ENCODE results near the gene MX2.
A peak's percentile ranks its signal among the peaks of the same experiment; 100 is the strongest.

Gene MX2

DNA sequence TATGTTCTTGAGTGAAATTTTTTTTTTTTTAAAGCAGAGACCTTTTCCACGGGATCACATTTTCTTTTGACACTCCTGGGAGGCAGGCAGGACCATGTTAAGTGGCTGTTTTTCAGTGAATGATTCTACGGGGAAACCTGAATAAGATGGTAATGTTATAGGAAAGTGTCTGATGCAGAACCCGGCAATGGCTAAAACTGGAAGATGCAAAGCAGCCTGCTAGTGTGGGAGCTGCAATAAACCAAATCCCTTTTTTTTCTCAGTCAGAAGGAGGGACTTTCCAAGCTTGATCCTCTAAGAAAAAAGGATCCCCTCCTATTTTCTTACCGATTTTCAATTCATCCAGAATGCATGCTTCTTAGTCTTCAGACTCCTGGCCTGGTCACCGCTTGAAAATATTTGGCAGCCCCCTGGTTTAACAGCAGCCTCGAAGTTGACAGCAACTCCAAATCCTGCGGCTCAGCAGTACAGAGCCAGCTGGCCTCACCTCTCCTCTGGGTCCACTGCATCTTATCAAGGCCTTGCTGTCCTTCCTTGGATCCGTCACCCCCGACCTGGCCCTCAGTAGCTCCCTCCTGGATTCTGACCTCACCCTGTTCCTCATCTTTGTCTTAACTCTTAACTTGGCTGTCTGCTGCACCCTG, 5.6 kb downstream of the MX2 start:
- no peak for DNase-seq (ENCODE audit: low read depth)
- TF ChIP-seq MYC (IDR thresholded peaks at IDR 0.05; ENCODE audit: low read depth, low read length) (no peak), POLR2A (IDR thresholded peaks at IDR 0.05; ENCODE audit: extremely low read depth, insufficient read length) (no peak)
- TF ChIP-seq, protein P1, sequence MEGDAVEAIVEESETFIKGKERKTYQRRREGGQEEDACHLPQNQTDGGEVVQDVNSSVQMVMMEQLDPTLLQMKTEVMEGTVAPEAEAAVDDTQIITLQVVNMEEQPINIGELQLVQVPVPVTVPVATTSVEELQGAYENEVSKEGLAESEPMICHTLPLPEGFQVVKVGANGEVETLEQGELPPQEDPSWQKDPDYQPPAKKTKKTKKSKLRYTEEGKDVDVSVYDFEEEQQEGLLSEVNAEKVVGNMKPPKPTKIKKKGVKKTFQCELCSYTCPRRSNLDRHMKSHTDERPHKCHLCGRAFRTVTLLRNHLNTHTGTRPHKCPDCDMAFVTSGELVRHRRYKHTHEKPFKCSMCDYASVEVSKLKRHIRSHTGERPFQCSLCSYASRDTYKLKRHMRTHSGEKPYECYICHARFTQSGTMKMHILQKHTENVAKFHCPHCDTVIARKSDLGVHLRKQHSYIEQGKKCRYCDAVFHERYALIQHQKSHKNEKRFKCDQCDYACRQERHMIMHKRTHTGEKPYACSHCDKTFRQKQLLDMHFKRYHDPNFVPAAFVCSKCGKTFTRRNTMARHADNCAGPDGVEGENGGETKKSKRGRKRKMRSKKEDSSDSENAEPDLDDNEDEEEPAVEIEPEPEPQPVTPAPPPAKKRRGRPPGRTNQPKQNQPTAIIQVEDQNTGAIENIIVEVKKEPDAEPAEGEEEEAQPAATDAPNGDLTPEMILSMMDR (IDR thresholded peaks at IDR 0.05; ENCODE audit: low read depth, low read length) = no peak
- TF ChIP-seq, protein P2, sequence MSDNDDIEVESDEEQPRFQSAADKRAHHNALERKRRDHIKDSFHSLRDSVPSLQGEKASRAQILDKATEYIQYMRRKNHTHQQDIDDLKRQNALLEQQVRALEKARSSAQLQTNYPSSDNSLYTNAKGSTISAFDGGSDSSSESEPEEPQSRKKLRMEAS (IDR thresholded peaks at IDR 0.05; ENCODE audit: low read depth, low read length) = no peak
- H3K4me3 ChIP-seq (ENCODE audit: low read depth, low read length) = peak overlapping the region; percentile 47

DNA sequence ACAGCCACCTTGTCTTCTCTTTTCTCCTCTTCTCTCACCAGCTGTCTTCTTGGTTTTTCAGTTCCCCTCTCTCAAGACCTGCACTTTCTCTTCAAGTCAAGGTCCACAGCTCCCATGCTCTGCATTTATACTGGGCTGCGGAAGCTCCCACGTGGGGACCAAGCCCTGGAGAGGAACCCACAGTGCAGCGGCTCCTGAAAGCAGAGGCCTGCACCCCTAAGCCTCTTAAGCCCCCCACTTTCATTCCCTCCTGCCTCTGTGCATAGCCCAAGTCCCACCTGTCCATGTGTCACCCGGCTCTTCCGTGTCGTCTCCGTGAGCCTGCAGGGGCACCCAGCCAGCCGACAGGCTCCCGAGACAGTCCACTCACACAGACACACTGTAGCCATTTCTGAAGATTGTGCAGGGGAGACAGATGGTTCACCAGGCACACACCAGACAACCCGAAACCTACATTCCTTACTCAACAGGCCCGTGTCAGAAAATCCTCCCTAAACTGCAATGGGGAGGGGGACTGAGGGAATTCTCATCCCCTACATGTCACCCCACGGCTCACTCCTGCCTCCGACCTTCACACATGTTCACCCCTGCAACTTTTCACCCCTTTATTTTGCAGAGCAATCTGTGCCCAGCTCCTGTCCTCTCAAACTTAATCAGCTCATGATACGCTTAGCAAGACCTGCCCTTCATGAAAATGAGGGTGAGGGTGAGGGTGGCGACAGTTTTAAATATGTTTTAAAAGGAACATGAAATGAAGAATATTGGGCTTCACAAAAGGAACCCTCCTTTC, 6.3 kb downstream of the MX2 start:
- peak; percentile 11 for DNase-seq (ENCODE audit: low read depth)
- peak overlapping the region; percentile 99 for H3K4me3 ChIP-seq (ENCODE audit: low read depth, low read length)

DNA sequence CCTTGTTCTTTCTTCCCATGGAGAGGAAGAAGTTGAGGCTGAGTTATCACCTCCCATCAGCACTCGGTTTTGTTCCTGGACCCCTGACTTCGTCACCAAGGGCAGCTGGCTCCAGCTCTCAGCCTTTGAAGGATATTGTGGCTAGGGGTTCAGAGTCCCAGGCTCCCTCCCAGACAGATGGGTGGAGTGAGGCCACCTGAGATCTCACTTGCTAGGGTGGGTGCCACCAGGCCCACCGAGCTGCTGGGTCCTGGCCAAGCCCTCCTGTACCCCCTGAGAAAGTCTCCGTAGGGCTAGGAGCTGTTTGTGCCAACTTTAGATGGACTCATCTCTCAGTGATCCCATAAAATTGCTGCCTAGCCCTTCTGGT, 6.9 kb downstream of the MX2 start:
- H3K4me3 ChIP-seq (ENCODE audit: low read depth, low read length) = peak overlapping the region; percentile 99
- TF ChIP-seq, protein P1 (IDR thresholded peaks at IDR 0.05; ENCODE audit: low read depth, low read length) = no peak
- TF ChIP-seq, protein P2 (IDR thresholded peaks at IDR 0.05; ENCODE audit: low read depth, low read length) = no peak
- TF ChIP-seq POLR2A (IDR thresholded peaks at IDR 0.05; ENCODE audit: extremely low read depth, insufficient read length) = no peak
- DNase-seq (ENCODE audit: low read depth) = no peak

More for the DNA sequence above, 6.3 kb downstream of the MX2 start:
- TF ChIP-seq, protein P2 (IDR thresholded peaks at IDR 0.05; ENCODE audit: low read depth, low read length) = no peak
- TF ChIP-seq, protein P1 (IDR thresholded peaks at IDR 0.05; ENCODE audit: low read depth, low read length) = no peak
- TF ChIP-seq MYC (IDR thresholded peaks at IDR 0.05; ENCODE audit: low read depth, low read length) (no peak), POLR2A (IDR thresholded peaks at IDR 0.05; ENCODE audit: extremely low read depth, insufficient read length) (no peak)

DNA sequence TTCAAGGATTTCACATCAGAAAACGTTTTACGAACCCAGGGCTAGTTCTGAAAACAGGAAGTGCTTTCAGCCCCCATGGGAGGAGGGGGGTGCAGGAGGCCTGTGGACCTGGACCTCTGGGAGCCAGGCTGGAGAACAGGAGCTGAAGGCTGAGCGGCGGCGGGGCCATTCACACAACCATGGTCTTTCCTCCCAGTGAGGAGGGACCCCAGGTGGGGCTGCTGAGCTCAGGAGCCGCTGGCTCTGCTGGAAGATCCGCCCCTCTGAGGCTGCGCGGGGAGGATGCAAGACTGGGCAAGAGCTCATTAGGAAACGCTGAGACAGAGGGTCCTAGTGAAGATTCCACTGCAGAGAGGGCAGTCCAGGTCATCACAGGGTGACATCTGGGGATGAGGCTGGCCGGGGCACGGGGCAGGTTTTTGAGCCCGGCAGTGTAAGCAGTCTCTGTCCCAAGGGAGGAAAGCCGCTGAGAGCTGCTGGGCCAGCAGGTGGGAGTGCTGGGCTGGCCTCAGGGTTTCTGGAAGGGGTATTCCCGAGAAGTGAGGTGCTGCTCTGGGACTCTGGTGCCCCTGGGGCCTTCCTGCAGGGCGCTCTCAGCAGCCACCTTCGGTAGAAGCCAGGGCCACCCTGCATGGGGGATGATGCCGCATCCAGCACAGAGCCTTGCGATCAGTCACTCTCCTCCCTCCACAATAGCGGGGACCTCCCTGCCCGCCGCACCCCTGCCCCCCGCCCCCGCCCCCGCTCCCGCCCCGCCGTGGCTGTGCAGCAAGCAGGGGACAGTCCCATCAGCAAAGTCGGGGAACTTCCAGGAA, 7.5 kb downstream of the MX2 start:
- TF ChIP-seq, protein P1 (IDR thresholded peaks at IDR 0.05; ENCODE audit: low read depth, low read length) = no peak
- TF ChIP-seq POLR2A (IDR thresholded peaks at IDR 0.05; ENCODE audit: extremely low read depth, insufficient read length) (peak; percentile 31), MYC (IDR thresholded peaks at IDR 0.05; ENCODE audit: low read depth, low read length) (no peak)
- H3K4me3 ChIP-seq (ENCODE audit: low read depth, low read length) = peak overlapping the region; percentile 99
- DNase-seq (ENCODE audit: low read depth) = peak; percentile 87

DNA sequence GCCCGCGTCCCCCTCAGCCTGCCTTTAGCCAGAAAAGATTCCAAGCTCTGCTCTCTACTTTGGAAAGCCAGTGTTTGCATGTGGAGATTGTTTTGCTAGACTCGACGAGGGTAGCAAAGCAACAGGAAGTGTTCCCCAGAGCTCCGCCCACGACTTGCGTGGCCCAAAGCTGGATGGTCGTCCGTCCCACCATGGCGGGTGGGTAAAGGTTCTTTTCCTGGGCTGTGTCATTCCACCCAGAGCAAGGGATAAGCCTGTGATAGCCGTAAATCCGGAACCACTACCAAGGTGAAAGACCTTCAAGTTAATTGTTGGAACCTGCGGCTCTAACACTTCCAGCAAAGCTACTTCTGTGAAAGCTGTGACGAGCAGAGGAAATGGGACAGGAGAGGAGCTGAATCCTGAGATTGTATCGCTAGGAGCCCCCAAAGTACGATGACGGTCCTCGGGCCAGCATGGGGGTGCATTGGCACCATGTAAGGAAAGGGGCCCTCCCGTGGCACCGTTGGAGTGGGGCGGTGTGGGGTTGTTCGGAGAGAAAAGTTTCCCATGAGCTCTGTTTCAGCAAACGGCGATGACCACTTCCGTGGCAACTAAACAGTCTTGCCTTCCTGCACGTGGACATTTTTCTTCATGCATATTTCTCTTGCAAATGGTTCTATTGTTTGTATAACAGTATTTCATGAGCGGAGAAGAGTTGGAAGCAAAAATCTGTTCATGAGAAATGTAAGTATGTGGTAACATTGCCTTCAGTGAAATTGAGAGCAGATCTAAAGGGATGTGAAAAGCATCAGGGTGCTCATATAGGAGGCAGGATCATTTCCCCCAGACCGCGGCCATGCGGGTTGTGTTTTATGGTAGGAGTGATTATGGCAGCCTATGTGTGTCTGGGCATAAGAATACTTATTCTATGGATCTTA, 8.4 kb downstream of the MX2 start:
- peak; percentile 70 for TF ChIP-seq POLR2A (IDR thresholded peaks at IDR 0.05; ENCODE audit: extremely low read depth, insufficient read length)
- peak; percentile 81 for TF ChIP-seq MYC (IDR thresholded peaks at IDR 0.05; ENCODE audit: low read depth, low read length)
- TF ChIP-seq, protein P1 (IDR thresholded peaks at IDR 0.05; ENCODE audit: low read depth, low read length) = no peak
- TF ChIP-seq, protein P2 (IDR thresholded peaks at IDR 0.05; ENCODE audit: low read depth, low read length) = peak; percentile 85
- peak overlapping the region; percentile 99 for H3K4me3 ChIP-seq (ENCODE audit: low read depth, low read length)
- DNase-seq (ENCODE audit: low read depth) = peak; percentile 79
